Middle frontal gyrus (tissue), 1 donor: ENCODE data around the gene FUT8.
"Not testable (repeated sequence)": the region's sequence is repeated elsewhere in the genome, so short reads cannot be mapped to it uniquely, and the experiment has no call there.

ENCODE experiments used
- DNase-seq: peaks from one replicate; pipeline ENCODE4 v3.0.0-alpha.2; 2015; ENCODE audit warnings: low spot score; ENCODE audit errors: extremely low spot score

FUT8 gene

DNA sequence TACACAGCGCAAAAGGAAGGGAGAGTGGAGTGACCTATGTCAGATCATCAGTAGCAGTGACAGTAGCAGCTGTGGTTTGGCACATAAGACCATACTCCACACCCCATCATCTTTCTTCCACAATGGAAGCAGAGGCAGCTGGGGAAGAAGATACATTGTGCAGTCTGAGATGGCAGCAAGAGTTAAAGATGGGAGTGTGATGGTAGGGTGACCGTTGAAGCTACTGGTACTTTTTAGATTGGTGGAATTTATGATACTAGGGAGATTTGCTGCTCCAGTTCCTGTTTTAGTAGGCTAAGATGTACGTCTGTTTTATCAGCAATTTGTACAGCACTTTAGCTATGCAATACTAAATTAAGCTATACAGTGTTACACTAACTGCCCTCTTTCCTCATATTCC lies 291.0 kb downstream of the FUT8 start:
- no peak for DNase-seq

DNA sequence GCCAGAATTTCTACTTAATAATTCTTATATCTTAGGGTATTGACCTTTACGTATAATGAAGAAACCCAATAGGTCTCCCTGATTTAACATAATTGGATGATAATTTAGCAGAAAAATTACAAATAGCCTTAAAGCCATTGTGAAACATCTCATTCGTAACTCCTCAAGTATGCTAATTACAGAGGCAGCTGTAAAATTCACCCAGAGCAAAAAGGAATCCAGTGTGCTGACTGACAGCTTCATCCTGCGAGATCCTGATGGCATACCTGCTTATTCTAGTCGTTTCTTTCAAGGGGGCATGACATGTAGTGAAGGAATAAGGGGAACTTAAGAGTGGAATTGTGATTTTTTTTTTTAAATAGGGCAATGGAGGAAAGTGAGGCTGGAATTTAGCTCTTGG lies 291.5 kb downstream of the FUT8 start:
- DNase-seq, result no peak

DNA sequence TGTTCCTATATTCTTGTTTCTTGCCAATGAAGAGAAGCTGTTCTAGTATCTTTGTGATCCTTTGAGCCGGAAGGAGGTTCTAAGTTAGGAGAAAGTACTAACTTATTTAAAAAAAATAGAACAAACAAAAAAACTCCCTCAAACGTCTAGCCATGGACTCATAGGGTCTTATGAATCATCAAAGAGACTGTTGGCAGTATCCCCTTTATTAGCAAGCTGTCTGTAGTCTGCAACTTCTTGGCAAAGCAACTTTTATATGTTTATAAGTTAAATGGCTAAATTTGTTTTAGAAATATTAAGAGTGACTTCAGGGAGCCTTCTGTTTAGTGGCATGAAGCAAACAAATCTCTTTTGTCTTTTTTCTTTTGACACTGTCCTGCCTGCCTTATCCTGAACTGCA lies 291.9 kb downstream of the FUT8 start:
- DNase-seq, result no peak

DNA sequence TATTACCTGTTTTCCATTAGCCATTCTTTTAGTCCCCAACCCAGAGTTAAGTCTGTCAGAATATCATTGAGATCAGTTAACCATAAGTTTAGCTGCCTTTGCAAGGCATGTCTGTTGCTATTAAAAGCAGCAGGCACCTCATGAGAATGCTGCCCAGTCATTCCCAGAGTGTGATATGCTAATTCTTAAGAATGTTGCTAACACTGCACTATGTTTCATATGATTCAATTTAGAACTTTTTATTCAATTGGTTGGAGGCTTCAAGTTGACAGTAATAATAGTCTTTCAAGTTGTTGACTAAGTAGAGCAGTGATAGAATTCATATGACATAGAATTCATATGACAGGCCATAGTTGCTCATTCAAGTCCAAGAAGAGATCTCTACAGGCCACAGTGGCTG lies 292.3 kb downstream of the FUT8 start:
- no peak for DNase-seq

DNA sequence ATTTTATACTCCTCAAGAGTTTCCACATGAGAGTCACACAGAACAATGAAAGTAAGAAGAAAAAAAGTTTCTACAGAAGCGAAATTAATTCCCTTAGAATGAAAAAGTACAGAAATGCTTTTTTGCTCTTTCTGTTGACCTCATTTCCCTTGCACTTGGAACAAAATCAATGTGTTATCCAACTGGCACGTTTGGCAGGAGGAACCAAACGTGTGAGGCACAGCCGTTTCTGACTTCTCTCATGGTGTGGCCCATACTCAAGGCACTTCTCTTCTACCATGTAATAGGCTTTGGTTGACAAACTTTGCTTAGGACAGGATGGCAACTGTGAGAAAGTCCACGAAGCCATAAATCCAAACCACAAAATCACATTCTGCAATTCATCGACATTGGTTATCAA lies 297.0 kb downstream of the FUT8 start:
- DNase-seq, result no peak

DNA sequence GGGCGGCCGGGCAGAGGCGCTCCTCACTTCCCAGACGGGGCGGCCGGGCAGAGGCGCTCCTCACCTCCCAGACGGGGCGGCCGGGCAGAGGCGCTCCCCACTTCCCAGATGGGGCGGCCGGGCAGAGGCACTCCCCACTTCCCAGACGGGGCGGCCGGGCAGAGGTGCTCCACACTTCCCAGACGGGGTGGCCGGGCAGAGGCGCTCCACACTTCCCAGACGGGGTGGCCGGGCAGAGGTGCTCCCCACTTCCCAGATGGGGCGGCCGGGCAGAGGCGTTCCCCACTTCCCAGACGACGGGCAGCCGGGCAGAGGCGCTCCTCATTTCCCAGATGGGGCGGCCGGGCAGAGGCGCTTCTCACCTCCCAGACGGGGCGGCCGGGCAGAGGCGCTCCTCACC lies 304.3 kb downstream of the FUT8 start:
- not testable (repeated sequence) for DNase-seq

DNA sequence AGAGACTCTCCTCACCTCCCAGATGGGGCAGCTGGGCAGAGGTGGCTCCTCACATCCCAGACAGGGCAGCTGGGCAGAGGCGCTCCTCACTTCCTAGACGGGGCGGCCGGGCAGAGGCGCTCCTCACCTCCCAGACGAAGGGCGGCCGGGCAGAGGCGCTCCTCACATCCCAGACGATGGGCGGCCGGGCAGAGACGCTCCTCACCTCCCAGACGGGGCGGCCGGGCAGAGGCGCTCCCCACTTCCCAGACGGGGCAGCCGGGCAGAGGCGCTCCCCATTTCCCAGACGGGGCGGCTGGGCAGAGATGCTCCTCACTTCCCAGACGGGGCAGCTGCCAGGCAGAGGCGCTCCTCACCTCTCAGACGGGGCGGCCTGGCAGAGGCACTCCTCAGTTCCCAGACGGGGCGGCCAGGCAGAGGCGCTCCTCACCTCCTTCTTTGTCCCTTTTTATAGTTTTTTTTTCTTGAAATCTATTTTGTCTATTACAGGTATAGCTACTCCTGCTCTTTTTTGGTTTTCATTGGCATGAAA lies 304.9 kb downstream of the FUT8 start:
- not testable (repeated sequence) for DNase-seq

DNA sequence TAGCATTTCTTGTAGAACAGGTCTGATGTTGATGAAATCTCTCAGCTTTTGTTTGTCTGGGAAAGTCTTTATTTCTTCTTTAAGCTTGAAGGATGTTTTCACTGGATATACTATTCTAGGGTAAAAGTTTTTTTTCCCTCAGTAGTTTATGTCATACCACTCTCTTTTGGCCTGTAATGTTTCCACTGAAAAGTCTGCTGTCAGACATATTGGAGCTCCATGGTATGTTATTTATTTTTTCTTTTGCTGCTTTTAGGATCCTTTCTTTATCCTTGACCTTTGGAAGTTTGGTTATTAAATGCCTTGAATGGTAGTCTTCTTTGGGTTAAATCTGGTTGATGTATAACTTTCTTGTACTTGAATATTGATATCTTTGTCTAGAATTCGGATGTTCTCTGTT lies 306.1 kb downstream of the FUT8 start:
- no peak for DNase-seq

DNA sequence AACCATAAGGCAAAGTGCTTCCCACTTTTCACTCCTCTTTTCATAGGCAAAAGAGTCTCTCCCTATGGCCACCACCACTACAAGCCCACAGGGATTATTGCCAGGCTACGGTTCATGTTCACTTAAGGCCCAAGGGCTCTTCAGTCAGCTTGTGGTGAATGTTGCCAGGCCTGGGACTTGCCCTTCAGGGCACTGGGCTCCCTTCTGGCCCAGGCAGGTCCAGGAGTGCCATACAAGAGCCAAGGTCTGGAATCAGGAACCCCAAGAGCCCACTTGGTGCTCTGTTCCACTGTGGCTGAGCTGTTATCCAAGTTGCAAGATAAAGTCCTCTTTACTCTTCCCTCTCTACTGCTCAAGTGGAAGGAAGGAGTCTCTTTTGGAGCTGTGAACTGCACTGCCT lies 307.6 kb downstream of the FUT8 start:
- DNase-seq, result no peak

DNA sequence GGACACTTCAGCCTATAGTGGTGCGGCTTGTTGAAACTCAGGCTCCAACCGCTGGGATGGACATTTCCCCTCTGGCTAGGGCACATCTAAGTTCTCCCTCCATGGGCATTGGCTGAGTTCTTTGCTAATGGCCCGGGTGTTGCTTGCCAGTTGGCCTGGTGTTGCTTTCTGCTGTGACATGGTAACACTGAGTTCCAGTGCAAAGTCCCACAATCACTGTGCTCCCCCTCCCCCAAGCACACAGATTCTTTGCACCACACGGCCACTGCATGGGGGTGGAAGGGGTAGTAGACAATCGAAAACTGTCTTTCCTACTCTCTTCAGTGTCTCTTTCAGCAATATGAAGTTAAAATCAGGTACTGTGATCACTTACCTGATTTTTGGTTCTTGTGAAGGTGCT lies 308.2 kb downstream of the FUT8 start:
- DNase-seq, result no peak

DNA sequence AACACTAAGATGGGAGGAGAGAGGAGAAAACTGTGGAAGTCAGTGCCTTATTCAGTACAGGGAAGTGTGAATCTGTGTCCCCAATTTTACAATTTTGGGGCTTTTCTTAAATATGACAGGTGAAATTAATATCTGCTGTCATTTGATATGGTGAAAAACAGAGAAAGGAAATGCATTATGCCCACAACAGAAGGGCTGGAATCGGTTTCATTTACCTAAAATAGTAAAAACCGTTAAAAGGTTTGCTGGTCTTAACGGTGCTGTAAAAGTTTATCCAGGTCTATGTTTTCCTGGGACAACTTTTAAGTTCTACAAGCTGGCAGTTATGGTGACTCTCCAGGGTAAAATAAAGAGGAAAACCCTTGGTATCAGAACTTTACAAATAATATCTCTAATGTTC lies 310.8 kb downstream of the FUT8 start:
- no peak for DNase-seq

DNA sequence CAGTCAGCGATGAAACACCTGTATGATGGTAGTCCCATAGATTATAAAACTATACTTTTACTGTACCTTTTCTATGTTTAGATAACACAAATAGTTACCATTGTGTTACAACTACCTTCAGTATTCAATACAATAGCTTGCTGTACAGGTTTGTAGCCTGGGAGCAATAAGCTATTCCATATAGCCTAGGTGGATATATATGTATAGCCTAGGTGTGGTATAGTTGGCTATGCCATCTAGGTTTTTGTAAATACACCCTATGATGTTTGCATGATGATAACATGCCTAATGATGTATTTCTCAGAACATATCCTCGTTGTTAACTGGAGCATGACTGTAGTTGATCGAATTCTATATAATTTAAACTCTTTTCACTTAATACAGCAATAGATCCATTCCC lies 316.1 kb downstream of the FUT8 start:
- no peak for DNase-seq

DNA sequence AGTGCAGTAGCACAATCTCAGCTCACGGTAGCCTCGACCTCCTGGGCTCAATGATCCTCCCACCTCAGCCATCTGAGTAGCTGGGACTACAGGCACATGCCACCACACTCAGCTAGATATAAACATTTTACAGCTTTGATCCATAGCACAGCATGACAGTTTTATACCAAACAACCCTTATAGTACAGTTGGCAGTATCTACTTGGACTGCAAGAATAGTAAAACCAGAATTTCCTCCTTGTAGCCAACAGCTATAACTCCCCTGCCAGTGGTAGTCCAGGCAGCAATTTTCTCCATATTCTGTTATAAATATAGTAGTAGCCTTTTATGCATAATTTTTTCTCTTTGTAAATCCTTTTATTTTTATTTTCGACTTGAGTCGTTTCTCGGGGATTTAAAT lies 317.0 kb downstream of the FUT8 start:
- DNase-seq, result no peak

DNA sequence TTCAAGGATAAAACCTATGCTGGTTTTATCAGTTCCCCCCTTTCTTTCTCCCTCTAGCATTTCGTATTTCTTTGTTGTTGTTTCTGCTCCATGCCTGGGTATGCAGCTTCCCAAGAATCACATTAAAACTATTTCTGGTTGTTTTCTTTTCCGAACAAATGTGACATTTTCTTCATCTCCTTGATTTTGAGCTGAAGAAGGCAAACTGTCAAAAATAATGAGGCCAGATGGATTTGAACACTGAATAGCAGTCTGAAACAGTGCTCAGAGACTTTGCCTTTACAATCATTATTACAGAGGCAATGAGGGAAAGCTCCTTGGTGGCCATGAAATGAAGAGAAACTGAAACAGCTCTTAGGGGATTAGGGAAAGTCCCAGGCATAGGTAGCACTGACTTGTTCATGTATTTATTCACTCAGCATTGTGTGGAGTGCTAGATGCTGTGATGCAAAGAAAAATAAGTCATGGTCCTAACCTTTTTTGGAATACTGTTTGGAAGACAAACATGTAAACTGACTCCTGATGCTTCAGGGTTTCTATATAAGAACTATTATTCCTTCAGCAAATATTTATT lies 319.5 kb downstream of the FUT8 start:
- DNase-seq, result no peak

DNA sequence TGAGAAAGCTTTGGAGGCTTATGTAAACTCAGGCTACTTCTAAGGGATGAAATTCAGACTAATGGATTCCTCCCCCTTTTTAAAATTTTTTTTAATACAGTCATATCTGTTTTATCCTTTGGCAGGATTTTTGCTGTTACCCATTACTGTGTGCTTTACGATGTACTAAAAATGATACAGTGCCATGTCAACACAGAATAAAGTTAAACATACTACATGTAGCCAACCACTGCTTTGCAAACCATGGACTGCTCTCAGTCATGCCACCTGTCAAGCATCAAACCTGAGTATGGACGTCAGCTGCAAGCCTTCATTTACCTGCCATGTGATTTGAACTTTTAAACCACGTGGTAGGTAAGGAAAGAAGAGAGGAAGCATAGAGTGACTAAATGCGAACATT lies 325.8 kb downstream of the FUT8 start:
- no peak for DNase-seq

DNA sequence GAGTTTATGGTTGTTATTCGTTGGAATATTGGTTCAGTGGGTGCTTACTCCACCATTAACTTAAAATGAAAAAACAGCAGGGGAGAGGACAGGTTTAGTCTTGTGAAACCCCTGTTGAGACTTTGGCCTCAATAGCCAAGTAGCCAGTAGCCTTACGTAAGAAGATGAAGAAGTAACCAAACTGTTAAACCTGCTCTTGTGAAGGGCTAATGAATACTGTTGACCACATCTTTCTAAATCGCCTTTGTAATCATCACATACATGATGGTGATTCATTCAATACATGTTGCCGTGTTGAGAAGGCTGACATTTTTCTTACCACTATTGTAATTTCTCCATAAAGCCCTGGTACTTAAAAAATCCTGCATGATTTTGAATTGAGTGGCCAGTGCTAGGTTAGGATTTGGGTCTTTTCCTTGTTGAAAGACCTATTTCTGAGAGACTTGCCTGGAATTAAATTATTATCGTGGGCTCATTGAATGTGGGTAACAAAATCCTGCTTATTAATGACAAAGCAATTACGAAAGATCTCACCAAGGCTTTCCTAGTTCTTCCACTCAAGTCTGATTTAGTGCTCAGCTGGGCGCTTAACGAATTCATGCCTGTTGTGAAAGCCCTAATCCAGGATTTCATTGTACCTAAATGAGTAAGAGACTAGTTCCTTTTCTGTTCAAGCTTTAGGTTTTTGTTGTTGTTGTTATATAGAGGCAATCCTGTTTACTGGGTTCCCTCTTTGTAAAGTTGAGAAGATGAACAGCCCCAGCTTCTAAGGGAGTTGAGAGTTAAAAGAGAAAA lies 333.1 kb downstream of the FUT8 start:
- no peak for DNase-seq

DNA sequence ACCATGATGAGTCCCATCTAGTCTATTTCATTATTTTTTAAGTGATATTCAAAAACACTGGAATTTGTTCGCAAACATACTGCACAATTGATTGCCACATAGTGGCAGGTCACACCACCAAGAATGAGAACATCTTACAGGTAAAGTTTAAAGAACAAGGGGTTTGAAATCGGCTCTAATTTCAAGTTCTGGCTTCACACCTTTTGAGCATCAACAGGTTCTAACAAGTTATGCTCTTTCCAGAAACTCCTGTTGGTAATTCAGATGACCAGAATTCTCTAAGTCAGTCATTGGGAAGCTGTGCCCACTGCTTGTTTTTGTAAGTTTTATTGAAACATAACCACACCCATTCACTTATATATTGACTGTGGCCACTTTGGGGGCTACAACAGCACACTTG lies 336.3 kb downstream of the FUT8 start:
- DNase-seq, result no peak

DNA sequence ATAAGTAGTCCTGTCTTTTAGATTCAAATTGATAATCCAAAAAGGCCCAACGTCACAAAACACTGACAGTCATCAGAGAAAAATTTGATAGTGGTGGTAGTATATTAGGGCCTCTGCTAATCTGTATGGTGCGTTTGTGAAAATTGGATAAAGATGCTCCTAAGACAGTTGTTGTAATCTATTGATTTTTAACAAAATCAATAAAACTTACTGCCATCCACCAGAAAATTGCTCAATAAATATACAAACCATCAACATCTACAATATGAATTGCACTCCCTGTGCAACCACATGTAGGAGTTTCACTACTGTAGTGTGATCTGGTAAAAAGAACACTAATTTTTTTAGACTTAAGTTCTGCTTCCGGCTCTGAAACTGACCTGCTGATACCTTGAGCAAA lies 336.8 kb downstream of the FUT8 start:
- DNase-seq, result no peak

DNA sequence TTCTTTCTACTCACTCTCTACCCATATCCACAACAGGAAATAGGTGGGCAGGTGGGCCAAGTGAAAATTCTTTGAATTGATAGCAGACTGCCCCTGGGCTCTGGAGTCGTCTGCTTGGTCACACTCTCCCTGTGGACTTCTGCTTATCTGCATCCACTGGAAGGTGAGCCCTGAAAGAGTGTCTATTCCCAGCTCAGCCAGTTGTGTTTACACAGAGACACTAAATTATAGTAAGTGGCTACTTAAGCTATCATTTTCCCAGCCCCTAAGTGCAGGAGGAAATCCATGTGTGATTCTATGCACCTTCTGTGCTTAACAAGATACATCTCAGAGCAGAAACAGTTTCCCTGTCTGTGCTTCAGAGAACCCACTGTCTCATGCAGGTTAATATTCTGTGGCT lies 338.4 kb downstream of the FUT8 start:
- DNase-seq, result no peak

DNA sequence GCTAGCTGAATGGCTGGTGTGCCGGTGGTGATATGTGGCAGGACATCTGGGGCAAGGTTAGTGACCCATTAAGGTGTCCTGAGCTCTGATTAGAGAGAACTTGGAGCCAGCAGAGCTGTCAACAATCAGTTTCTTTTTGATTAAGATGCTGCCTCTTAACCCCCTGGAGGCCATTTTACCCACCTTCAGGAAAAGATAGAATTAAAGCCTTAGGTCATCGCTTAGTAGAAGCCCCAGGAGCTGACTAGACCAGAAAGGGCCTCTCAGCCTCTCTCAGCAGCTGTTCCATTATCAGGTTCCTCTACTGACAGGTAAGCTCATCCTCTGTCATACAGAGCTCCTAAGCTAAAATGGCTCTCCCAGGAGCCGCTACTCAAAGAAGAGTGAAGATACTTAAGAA lies 339.0 kb downstream of the FUT8 start:
- DNase-seq, result no peak

DNA sequence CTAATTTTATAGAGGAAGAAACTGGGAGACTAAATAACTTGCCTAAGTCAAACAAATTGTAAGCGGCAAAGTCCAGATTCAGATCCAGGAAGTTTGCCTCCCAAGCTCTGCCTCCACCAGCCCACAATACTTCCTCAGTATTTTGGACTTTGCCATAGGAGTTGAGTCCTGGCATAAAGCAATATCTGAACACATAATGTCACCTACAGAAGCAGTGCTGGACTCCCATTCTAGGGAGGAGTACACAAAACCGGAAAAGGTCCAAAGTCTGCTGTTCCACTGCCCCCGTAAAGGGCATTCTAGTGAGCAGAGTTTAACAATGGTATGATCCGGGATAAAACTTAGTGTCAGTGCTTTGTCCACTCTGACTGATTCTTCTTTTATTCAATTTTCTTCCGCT lies 340.5 kb downstream of the FUT8 start:
- DNase-seq, result no peak

DNA sequence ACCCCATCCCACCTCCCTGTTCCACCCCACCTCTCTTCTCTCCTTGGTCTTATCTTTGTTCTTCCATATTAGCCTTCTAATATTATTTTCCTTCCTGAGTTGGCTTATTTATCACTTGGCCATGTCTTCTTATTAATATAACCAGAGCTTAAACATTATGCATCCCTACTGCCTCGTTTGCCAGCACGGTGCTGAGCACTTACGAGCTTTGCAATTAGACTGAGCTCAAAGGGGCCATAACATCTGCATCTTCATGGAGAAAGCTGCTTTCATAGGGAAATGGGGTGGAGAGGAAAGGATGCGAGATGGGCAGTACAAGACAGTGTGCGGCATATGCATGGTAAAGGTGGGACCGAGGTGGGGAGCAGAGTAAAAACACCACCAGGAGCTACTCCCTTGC lies 342.8 kb downstream of the FUT8 start:
- no peak for DNase-seq

DNA sequence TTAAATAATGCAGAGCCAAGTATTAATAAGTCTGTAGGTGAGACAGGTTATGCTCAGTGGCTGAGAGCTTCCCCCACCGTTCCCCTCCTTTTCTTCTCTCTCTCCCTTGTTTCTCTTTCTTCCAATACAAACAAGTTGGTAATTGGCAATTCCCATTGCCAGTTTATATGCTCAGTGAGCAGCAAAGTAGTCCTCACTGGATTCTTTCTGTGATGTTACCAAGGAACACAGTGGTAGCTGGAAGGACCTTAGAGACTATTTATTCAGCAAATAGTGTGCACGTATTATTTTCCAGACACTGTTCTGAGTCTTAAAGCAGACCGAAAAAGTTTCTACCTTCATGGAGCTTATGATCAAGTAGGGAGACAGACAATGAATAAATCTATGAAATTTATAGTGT lies 344.4 kb downstream of the FUT8 start:
- no peak for DNase-seq
